Neural cell (in vitro differentiated cells): ENCODE data around the gene HS6ST2. TPM values are rescaled to one million over a fixed set of nuclear protein-coding genes. Genes with fewer than 3 reads are reported as not detected.

ENCODE experiments used
- H2AFZ ChIP-seq: fragments of 200-600, 300-800 bp; sonication (generic), shearing (Covaris generic); 2 replicates; pipeline ENCODE4 v1.6.0; 2014; ENCODE audit warnings: low read depth, mild to moderate bottlenecking, antibody characterized with exemption, low read length, moderate library complexity
- H3F3A ChIP-seq: fragments of 200-600 bp; shearing (Covaris generic); 2 replicates; pipeline ENCODE4 v1.6.1; 2016; ENCODE audit warnings: mild to moderate bottlenecking, moderate library complexity, mixed read lengths, antibody characterized with exemption, low read length; ENCODE audit not compliant: insufficient read depth, poor library complexity, severe bottlenecking
- H3K27ac ChIP-seq: fragments of 200-600, 300-800 bp; sonication (generic), shearing (Covaris generic); 2 replicates; pipeline ENCODE4 v1.5.1; 2014; ENCODE audit warnings: mild to moderate bottlenecking, low read length, moderate library complexity
- H3K27me3 ChIP-seq: fragments of 300-800, 200-600 bp; sonication (generic), shearing (Covaris generic); 2 replicates; pipeline ENCODE4 v1.6.0; 2014; ENCODE audit warnings: mild to moderate bottlenecking, low read depth, low read length, moderate library complexity; ENCODE audit not compliant: insufficient read depth
- H3K36me3 ChIP-seq: fragments of 300-800, 200-600 bp; sonication (generic), shearing (Covaris generic); 2 replicates; pipeline ENCODE4 v1.5.1; 2014; ENCODE audit warnings: mild to moderate bottlenecking, antibody characterized with exemption, low read length, moderate library complexity; ENCODE audit not compliant: insufficient read depth
- H3K4me2 ChIP-seq: fragments of 300-800, 200-600 bp; sonication (generic), shearing (Covaris generic); 2 replicates; pipeline ENCODE4 v1.6.0; 2014; ENCODE audit warnings: mild to moderate bottlenecking, low read length
- H3K4me3 ChIP-seq: fragments of 300-800, 200-600 bp; sonication (generic), shearing (Covaris generic); 2 replicates; pipeline ENCODE4 v1.5.1; 2014; ENCODE audit warnings: mild to moderate bottlenecking, low read length, moderate library complexity
- H3K79me2 ChIP-seq: fragments of 200-600 bp; shearing (Covaris generic); replicated peaks from 2 replicates; pipeline ENCODE4 v1.6.0; 2014; ENCODE audit warnings: mild to moderate bottlenecking, low read length, moderate library complexity; ENCODE audit not compliant: insufficient read depth
- H3K9ac ChIP-seq: fragments of 300-800, 200-600 bp; sonication (generic), shearing (Covaris generic); 2 replicates; pipeline ENCODE4 v1.6.1; 2016; ENCODE audit warnings: mild to moderate bottlenecking, low read length, mixed read lengths
- H3K9me2 ChIP-seq: fragments of 200-600 bp; shearing (Covaris generic); 2 replicates; pipeline ENCODE4 v1.6.1; 2016; ENCODE audit warnings: mild to moderate bottlenecking, low read length, mixed read lengths; ENCODE audit not compliant: insufficient read depth
- H3K9me3 ChIP-seq: fragments of 200-600, 300-800 bp; sonication (generic), shearing (Covaris generic); 2 replicates; pipeline ENCODE4 v1.6.1; 2016; ENCODE audit warnings: mild to moderate bottlenecking, mixed run types, low read length, moderate library complexity, mixed read lengths
- H4K20me1 ChIP-seq: fragments of 200-600 bp; shearing (Covaris generic); 2 replicates; pipeline ENCODE4 v1.6.1; 2016; ENCODE audit warnings: mild to moderate bottlenecking, mixed run types; ENCODE audit not compliant: insufficient read depth
- CTCF ChIP-seq: fragments of 450-650 bp; IDR thresholded peaks from 2 replicates; pipeline ENCODE4 v1.5.1; 2014; ENCODE audit warnings: antibody characterized with exemption, mild to moderate bottlenecking, moderate library complexity; ENCODE audit not compliant: poor library complexity, severe bottlenecking
- EP300 ChIP-seq: fragments of 450-650 bp; conservative IDR thresholded peaks from 2 replicates; pipeline ENCODE4 v1.6.1; 2014; ENCODE audit warnings: antibody characterized with exemption, mild to moderate bottlenecking, moderate library complexity; ENCODE audit not compliant: poor library complexity, severe bottlenecking
- EZH2 ChIP-seq: fragments of 200-600, 300-800 bp; shearing (Covaris generic), sonication (generic); IDR thresholded peaks from 2 replicates; pipeline ENCODE4 v1.6.1; 2014; ENCODE audit warnings: antibody characterized with exemption, low read length, borderline replicate concordance, mild to moderate bottlenecking; ENCODE audit not compliant: insufficient read depth, poor library complexity, severe bottlenecking
- MXI1 ChIP-seq: fragments of 450-650 bp; conservative IDR thresholded peaks from 2 replicates; pipeline ENCODE4 v1.6.1; 2014; ENCODE audit warnings: antibody characterized with exemption, mild to moderate bottlenecking; ENCODE audit not compliant: poor library complexity, severe bottlenecking
- POLR2AphosphoS5 ChIP-seq: IDR thresholded peaks from 2 replicates; pipeline ENCODE4 v1.6.1; 2012
- RAD21 ChIP-seq: fragments of 450-650 bp; conservative IDR thresholded peaks from 2 replicates; pipeline ENCODE4 v1.6.1; 2014; ENCODE audit warnings: antibody characterized with exemption, mild to moderate bottlenecking, moderate library complexity
- REST ChIP-seq: IDR thresholded peaks from 2 replicates; pipeline ENCODE4 v1.6.1; 2012; ENCODE audit warnings: borderline replicate concordance
- SMC3 ChIP-seq: fragments of 450-650 bp; conservative IDR thresholded peaks from 2 replicates; pipeline ENCODE4 v1.6.1; 2014; ENCODE audit warnings: antibody characterized with exemption, mild to moderate bottlenecking, moderate library complexity; ENCODE audit not compliant: poor library complexity
- TAF1 ChIP-seq: IDR thresholded peaks from 2 replicates; pipeline ENCODE4 v1.6.1; 2012; ENCODE audit warnings: low read depth
- polyA plus RNA-seq: library from polyadenylated mRNA; depleted of rRNA; stranded (reverse); fragments of >200 nt; gene quantifications from 2 replicates; pipeline ENCODE4 v1.2.3, GENCODE V29; 2014

Gene HS6ST2
- polyA plus RNA-seq, 1 donor from 2014 or later, result 43.0 TPM

GRCh38 chrX:132744470-132744869, 214.0 kb downstream of the HS6ST2 start:
- H2AFZ ChIP-seq, result no peak overlapping the region
- H3F3A ChIP-seq, result no peaks in the 10 kb centered on the region
- no peak overlapping the region for H3K4me3 ChIP-seq
- H4K20me1 ChIP-seq, result no peaks in the 10 kb centered on the region
- H3K79me2 ChIP-seq, result no peaks in the 10 kb centered on the region
- H3K27ac ChIP-seq, result no peak overlapping the region
- no peak overlapping the region for H3K4me2 ChIP-seq
- H3K9me3 ChIP-seq, result no peaks in the 10 kb centered on the region
- TF ChIP-seq EP300 (no peak), REST (no peak), EZH2 (no peak), CTCF (no peak), RAD21 (no peak), MXI1 (no peak), POLR2AphosphoS5 (no peak), TAF1 (no peak), SMC3 (no peak)
- no peaks in the 10 kb centered on the region for H3K9me2 ChIP-seq
- H3K9ac ChIP-seq, result no peak overlapping the region
- no peaks in the 10 kb centered on the region for H3K27me3 ChIP-seq
- H3K36me3 ChIP-seq, result no peaks in the 10 kb centered on the region

- H3K9me2 ChIP-seq, result no peaks in the 10 kb centered on the region
- H4K20me1 ChIP-seq, result no peaks in the 10 kb centered on the region
- no peak overlapping the region for H3K27ac ChIP-seq
- H3K9ac ChIP-seq, result no peak overlapping the region
- no peaks in the 10 kb centered on the region for H3K27me3 ChIP-seq
- H2AFZ ChIP-seq, result no peak overlapping the region
- H3K36me3 ChIP-seq, result no peaks in the 10 kb centered on the region
- no peak overlapping the region for H3K4me3 ChIP-seq
- H3K9me3 ChIP-seq, result no peaks in the 10 kb centered on the region
- H3K79me2 ChIP-seq, result no peaks in the 10 kb centered on the region
- H3F3A ChIP-seq, result no peaks in the 10 kb centered on the region
- TF ChIP-seq EP300 (no peak), REST (no peak), POLR2AphosphoS5 (no peak), EZH2 (no peak), TAF1 (no peak), MXI1 (no peak), SMC3 (no peak), CTCF (no peak), RAD21 (no peak)
- H3K4me2 ChIP-seq, result no peak overlapping the region
Measured at GRCh38 chrX:132743086-132743485, 215.3 kb downstream of the HS6ST2 start.
